HepG2 (cell line): ENCODE results near the gene STRN3. TPM values are rescaled to one million over a fixed set of nuclear protein-coding genes. Genes with fewer than 3 reads are reported as not detected.

Experiments used
- ATAC-seq: fragments of 200-7000 bp; cut with Tn5 transposase; 3 replicates; pipeline ENCODE4 v1.9.1; 2020; ENCODE audit warnings: mild to moderate bottlenecking, moderate library complexity
- BruUV-seq: library from RNA; stranded (reverse); fragments of 400-500 nt; replicated peaks from 2 replicates; lab custom pipeline; 2021; lab: Mats Ljungman, UMichigan
- CTCF ChIA-PET: fragments of 300-600 bp; formaldehyde crosslinking; extraction: SDS; loops from one replicate; lab custom pipeline; 2021; ENCODE audit warnings: low total read pairs, inconsistent platforms, low intra/inter-chr PET ratio; lab: Yijun Ruan, JAX
- POLR2A ChIA-PET: fragments of 350-600 bp; sonication (Branson Sonifier 250); formaldehyde crosslinking; loops from one replicate; lab custom pipeline; 2020; ENCODE audit warnings: antibody characterized with exemption, inconsistent platforms; lab: Yijun Ruan, JAX
- DNase-seq: peaks from one replicate; pipeline ENCODE4 v3.0.0-alpha.2; 2015; ENCODE audit warnings: low spot score
- FAIRE-seq: peaks from 3 replicates; lab custom pipeline; 2011; peaks lifted over from hg19 to GRCh38; lab: Jason Lieb, UNC
- H2AFZ ChIP-seq: one replicate; pipeline ENCODE4 v1.6.1; 2011; ENCODE audit warnings: low read length, inconsistent platforms
- H3K27ac ChIP-seq: fragments of 300-600 bp; 3 replicates; pipeline ENCODE4 v1.8.0; 2011; ENCODE audit warnings: mixed run types, mild to moderate bottlenecking, mixed read lengths, low read length, inconsistent platforms; ENCODE audit not compliant: insufficient read depth; ENCODE audit errors: extremely low read length
- H3K27me3 ChIP-seq, 2 experiments: fragments of 200-600 bp in 1 of 2; 2 replicates in 1 of 2; 3 replicates in 1 of 2; pipeline versions ENCODE4 v1.6.0 to v1.8.0; 2011; ENCODE audit warnings: low read length in 2 of 2, mild to moderate bottlenecking in 2 of 2, moderate library complexity in 2 of 2, inconsistent platforms in 1 of 2; ENCODE audit not compliant: insufficient read depth in 2 of 2, control insufficient read depth in 1 of 2
- H3K36me3 ChIP-seq, 2 experiments: fragments of 200-600 bp in 1 of 2; replicated peaks in 1 of 2; 2 replicates in 1 of 2; 3 replicates in 1 of 2; pipeline versions ENCODE4 v1.5.1 to v1.8.0; 2011; ENCODE audit warnings: low read length in 2 of 2, inconsistent platforms in 1 of 2; ENCODE audit not compliant: insufficient read depth in 2 of 2, control insufficient read depth in 1 of 2
- H3K4me1 ChIP-seq: 2 replicates; pipeline ENCODE4 v1.5.1; 2012; ENCODE audit warnings: low read length, inconsistent platforms; ENCODE audit not compliant: insufficient read depth
- H3K4me2 ChIP-seq: 2 replicates; pipeline ENCODE4 v1.6.0; 2011; ENCODE audit warnings: low read depth, low read length, inconsistent platforms
- H3K4me3 ChIP-seq, 3 experiments: fragments of 200-600 bp in 1 of 3; sonication (generic), shearing (Covaris generic) in 1 of 3; replicated peaks in 1 of 3; 2 replicates each; pipeline ENCODE4 v1.5.1; 2011 to 2016; ENCODE audit warnings: low read length in 3 of 3, inconsistent platforms in 2 of 3, low read depth in 2 of 3, mild to moderate bottlenecking in 2 of 3, control low read depth in 1 of 3, mixed read lengths in 1 of 3; ENCODE audit not compliant: insufficient read depth in 1 of 3
- H3K79me2 ChIP-seq: one replicate; pipeline ENCODE4 v1.6.1; 2011; ENCODE audit warnings: low read length, inconsistent platforms; ENCODE audit not compliant: insufficient read depth
- H3K9ac ChIP-seq: 2 replicates; pipeline ENCODE4 v1.6.0; 2011; ENCODE audit warnings: mild to moderate bottlenecking, low read depth, low read length, inconsistent platforms; ENCODE audit not compliant: insufficient read depth
- H3K9me3 ChIP-seq: 2 replicates; pipeline ENCODE4 v1.5.1; 2012; ENCODE audit warnings: mild to moderate bottlenecking, low read length
- H4K20me1 ChIP-seq: 2 replicates; pipeline ENCODE4 v1.6.0; 2011; ENCODE audit warnings: inconsistent platforms, mild to moderate bottlenecking, low read length, moderate library complexity; ENCODE audit not compliant: insufficient read depth
- AGO2 ChIP-seq: fragments of 200-400 bp; formaldehyde crosslinking; optimal IDR thresholded peaks from 2 replicates; pipeline ENCODE3; 2017; ENCODE audit warnings: mild to moderate bottlenecking, low read depth, low read length, moderate library complexity
- ATF1 ChIP-seq: IDR thresholded peaks from 2 replicates; pipeline ENCODE4 v1.6.1; 2016; ENCODE audit warnings: mild to moderate bottlenecking, control low read depth
- SYNCRIP ChIP-seq: fragments of 200-400 bp; formaldehyde crosslinking; IDR thresholded peaks from 2 replicates; pipeline ENCODE4 v1.6.1; 2018; ENCODE audit warnings: mild to moderate bottlenecking, low read depth, low read length; ENCODE audit not compliant: insufficient read depth
- UBTF ChIP-seq: sonication (generic); formaldehyde crosslinking; IDR thresholded peaks from 2 replicates; pipeline ENCODE4 v1.4.0; 2020; ENCODE audit warnings: mild to moderate bottlenecking, missing genetic modification reagents
- ZGPAT ChIP-seq: IDR thresholded peaks from 2 replicates; pipeline ENCODE4 v1.6.1; 2016; ENCODE audit warnings: mild to moderate bottlenecking
- ZNF282 ChIP-seq: fragments of 450-650 bp; IDR thresholded peaks from 2 replicates; pipeline ENCODE4 v1.6.1; 2018; ENCODE audit not compliant: partially characterized antibody
- ZNF670 ChIP-seq: sonication (generic); formaldehyde crosslinking; IDR thresholded peaks from 2 replicates; pipeline ENCODE4 v1.8.0; 2022; ENCODE audit warnings: mild to moderate bottlenecking, missing genetic modification reagents, borderline replicate concordance
- ZNF674 ChIP-seq: sonication (generic); formaldehyde crosslinking; IDR thresholded peaks from 2 replicates; pipeline ENCODE4 v1.5.0; 2020; ENCODE audit warnings: low read depth, mild to moderate bottlenecking, missing genetic modification reagents
- ZNF816 ChIP-seq: sonication (generic); formaldehyde crosslinking; IDR thresholded peaks from 2 replicates; pipeline ENCODE4 v1.8.0; 2022; ENCODE audit warnings: missing genetic modification reagents, mild to moderate bottlenecking, borderline replicate concordance
- ZNF850 ChIP-seq: sonication (generic); formaldehyde crosslinking; conservative IDR thresholded peaks from 2 replicates; pipeline ENCODE4 v1.9.0; 2021; ENCODE audit warnings: mild to moderate bottlenecking, missing genetic modification reagents
- ZSCAN29 ChIP-seq: sonication (generic); formaldehyde crosslinking; conservative IDR thresholded peaks from 2 replicates; pipeline ENCODE4 v1.4.0; 2020; ENCODE audit warnings: mild to moderate bottlenecking, missing genetic modification reagents
- WGBS: methylation state at CpG from one replicate; pipeline ENCODE4 v1.1.6; 2017; ENCODE audit warnings: low lambda C conversion rate; 5-methylcytosine and 5-hydroxymethylcytosine counted together
- in situ Hi-C: cut with HindIII; loops from 2 replicates; pipeline ENCODE4 v1.10.0; 2017; ENCODE audit warnings: low pct_unique_long_range_greater_than_20kb; ENCODE audit not compliant: extremely low pct_ligation_motif_present
- intact Hi-C: fragments of 100-400 bp; cut with micrococcal nuclease; formaldehyde crosslinking; loops from one replicate; pipeline ENCODE4 v1.10.0; 2022; ENCODE audit not compliant: unreplicated experiment
- polyA plus RNA-seq, 8 experiments: library from polyadenylated mRNA; depleted of rRNA in 3 of 8; stranded (reverse) in 7 of 8; unstranded in 1 of 8; fragments of >200 nt; fragmentation: Illumina TruSeq in 4 of 8; extraction: Trizol in 4 of 8; gene quantifications; 2 replicates each; pipeline versions ENCODE4 v1.2.1 to v1.2.3, GENCODE V29; 2011 to 2016; ENCODE audit warnings: low read depth in 4 of 8, missing spikeins in 1 of 8, mixed read lengths in 1 of 8; ENCODE audit not compliant: insufficient read depth in 1 of 8
- total RNA-seq, 5 experiments: library from RNA; depleted of rRNA; stranded (reverse); fragments of >200 nt; fragmentation: Illumina TruSeq; extraction: Trizol; gene quantifications; 2 replicates each; pipeline ENCODE4 v1.2.3, GENCODE V29; 2016; ENCODE audit warnings: low read depth in 1 of 5
- TF ChIP-seq, protein P1 (sequence below), 2 experiments: sonication (generic) in 1 of 2; formaldehyde crosslinking in 1 of 2; IDR thresholded peaks; 2 replicates each; pipeline versions ENCODE4 v1.6.1 to v1.9.0; 2014 to 2022; ENCODE audit warnings: antibody characterized with exemption in 1 of 2, borderline replicate concordance in 1 of 2, inconsistent platforms in 1 of 2, low read depth in 1 of 2, missing genetic modification reagents in 1 of 2

The STRN3 gene
- total and polyA plus RNA-seq, 2 of the 13 experiments (the other 11 are each of a cell fraction or from before 2014, with no cell fraction given): 49.4 to 123 TPM

- in situ Hi-C loops (no loop called here), intact Hi-C loops (no loop called here)
- Histone ChIP-seq H3K4me3 (no peak overlapping the region), H3K27ac (no peak overlapping the region), H2AFZ (no peak overlapping the region), H3K9ac (no peak overlapping the region), H3K27me3 (no peaks in the 10 kb centered on the region), H4K20me1 (no peaks in the 10 kb centered on the region), H3K4me1 (peaks cover 24% of the 10 kb centered on the region), H3K9me3 (no peaks in the 10 kb centered on the region), H3K36me3 (peaks cover 2 to 4% of the 10 kb centered on the region in 2 experiments; a peak in 2 of 5 replicates), H3K79me2 (no peaks in the 10 kb centered on the region), H3K4me2 (peak overlapping the region; percentile 1; the same call in 1 of the 2 replicates)
- 72% methylated on average over 4 of the region's 4 CpGs for WGBS
- POLR2A ChIA-PET: no interaction called here
- ATAC-seq (no peak), FAIRE-seq (no peak), DNase-seq (no peak)
- BruUV-seq: no TSS peak
- CTCF ChIA-PET: no interaction called here
- TF ChIP-seq ZNF282 (no peak), AGO2 (peak; percentile 41), ZSCAN29 (CRISPR knock-in tag) (0 out of 2 replicates have a peak, but pooled peaks have one; percentile 68), ZGPAT (CRISPR knock-in tag) (peak; percentile 11; the same call in 1 of the 2 replicates), ATF1 (0 out of 2 replicates have a peak, but pooled peaks have one; percentile 4), ZNF850 (CRISPR knock-in tag) (0 out of 2 replicates have a peak, but pooled peaks have one; percentile 20), ZNF674 (CRISPR knock-in tag) (no peak), SYNCRIP (no peak), UBTF (CRISPR knock-in tag) (no peak), ZNF670 (0 out of 2 replicates have a peak, but pooled peaks have one; percentile 27), ZNF816 (CRISPR knock-in tag) (peak; percentile 29; the same call in 1 of the 2 replicates)
- TF ChIP-seq, protein P1, sequence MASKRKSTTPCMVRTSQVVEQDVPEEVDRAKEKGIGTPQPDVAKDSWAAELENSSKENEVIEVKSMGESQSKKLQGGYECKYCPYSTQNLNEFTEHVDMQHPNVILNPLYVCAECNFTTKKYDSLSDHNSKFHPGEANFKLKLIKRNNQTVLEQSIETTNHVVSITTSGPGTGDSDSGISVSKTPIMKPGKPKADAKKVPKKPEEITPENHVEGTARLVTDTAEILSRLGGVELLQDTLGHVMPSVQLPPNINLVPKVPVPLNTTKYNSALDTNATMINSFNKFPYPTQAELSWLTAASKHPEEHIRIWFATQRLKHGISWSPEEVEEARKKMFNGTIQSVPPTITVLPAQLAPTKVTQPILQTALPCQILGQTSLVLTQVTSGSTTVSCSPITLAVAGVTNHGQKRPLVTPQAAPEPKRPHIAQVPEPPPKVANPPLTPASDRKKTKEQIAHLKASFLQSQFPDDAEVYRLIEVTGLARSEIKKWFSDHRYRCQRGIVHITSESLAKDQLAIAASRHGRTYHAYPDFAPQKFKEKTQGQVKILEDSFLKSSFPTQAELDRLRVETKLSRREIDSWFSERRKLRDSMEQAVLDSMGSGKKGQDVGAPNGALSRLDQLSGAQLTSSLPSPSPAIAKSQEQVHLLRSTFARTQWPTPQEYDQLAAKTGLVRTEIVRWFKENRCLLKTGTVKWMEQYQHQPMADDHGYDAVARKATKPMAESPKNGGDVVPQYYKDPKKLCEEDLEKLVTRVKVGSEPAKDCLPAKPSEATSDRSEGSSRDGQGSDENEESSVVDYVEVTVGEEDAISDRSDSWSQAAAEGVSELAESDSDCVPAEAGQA (IDR thresholded peaks at IDR 0.05; ENCODE audit: low read depth): no peak
- TF ChIP-seq, protein P1 (CRISPR knock-in tag; IDR thresholded peaks at IDR 0.05; ENCODE audit: borderline replicate concordance): no peak
Observed at GRCh38 chr14:30889244-30889594, 137.0 kb downstream of the STRN3 start.
